HG02981 (cell line): ENCODE measurements around the gene ANKRD33.

Experiments used
- ATAC-seq: cut with Tn5 transposase; IDR thresholded peaks from one replicate; pipeline ENCODE4 v1.9.1; 2021; ENCODE audit warnings: mild to moderate bottlenecking, moderate library complexity; ENCODE audit not compliant: unreplicated experiment

ANKRD33 gene

GRCh38 chr12:51941011-51941581, 53.2 kb downstream of the ANKRD33 start:
- ATAC-seq, result no peak
